ENCODE data around the gene RAB40B. TPM values are rescaled to one million over a fixed set of nuclear protein-coding genes. Genes with fewer than 3 reads are reported as not detected.

RAB40B gene
- total and polyA plus RNA-seq, 2 of the 4 experiments (the other 2 are of a cell fraction) = 14.9 to 20.0 TPM

DNA sequence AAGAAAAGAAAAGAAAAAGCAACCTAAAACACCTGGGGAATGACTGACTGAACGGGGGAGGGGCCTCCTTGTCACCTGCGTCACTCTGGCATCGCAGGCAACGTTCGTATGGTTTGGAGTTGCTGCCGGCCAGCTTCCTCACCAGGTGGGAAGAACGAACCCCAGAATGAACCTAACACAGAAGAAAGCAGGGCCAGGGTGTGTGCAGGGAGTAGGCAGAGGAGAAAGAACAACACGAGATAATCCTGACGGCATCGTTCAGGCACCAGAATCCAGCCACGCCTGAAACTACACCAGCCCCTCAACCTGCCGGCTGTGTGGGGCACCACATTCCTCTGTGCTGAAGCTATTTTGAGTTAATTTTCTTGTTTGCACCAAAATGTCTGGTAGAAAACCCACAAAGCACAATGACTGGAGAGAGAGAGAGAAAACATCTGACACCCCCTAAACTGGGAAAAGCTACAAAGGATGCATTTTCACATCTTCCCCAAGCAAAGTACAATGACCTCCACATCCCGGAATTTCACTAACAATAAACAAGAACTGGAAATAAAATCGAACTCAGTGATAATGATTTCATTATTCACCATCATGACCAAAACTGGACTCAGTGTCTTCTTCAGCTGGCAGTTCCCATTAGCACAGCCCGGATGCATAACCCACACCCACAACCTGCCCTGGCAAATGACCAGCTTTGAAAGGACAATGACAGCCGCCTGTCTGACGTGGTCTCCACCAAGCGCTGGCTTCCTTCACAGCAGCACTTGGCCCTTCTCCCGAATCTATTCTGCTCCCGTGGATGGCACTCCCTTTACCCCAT, 23.6 kb downstream of the RAB40B start:
- H3K14ac ChIP-seq (replicated peaks; ENCODE audit: low read depth, low read length) = no peak overlapping the region
- no peak overlapping the region for H3K27ac ChIP-seq (ENCODE audit: insufficient read depth, low read length)
- in situ Hi-C loops (cut with MboI; ENCODE audit: low sequenced_read_pairs) (no loop called here), dilution Hi-C loops (cut with HindIII; ENCODE audit: low sequenced_read_pairs, unreplicated experiment) (no loop called here), intact Hi-C loops (cut with micrococcal nuclease) (no loop called here)
- ATAC-seq (ENCODE audit: low read depth) = no peak
- no peak overlapping the region for H2AK9ac ChIP-seq (replicated peaks; ENCODE audit: low read depth, low read length, poor library complexity)
- H4K91ac ChIP-seq (ENCODE audit: insufficient read depth, low read depth, low read length) = no peak overlapping the region
- H3K27me3 ChIP-seq (ENCODE audit: control insufficient read depth, insufficient read depth, low read length) = no peaks in the 10 kb centered on the region
- no peak overlapping the region for H4K8ac ChIP-seq (ENCODE audit: low read depth in 2 of 2, low read length in 2 of 2)
- 64% methylated on average over 3 of the region's 20 CpGs; no CpG with 5 or more reads in 1 of the 2 experiments for WGBS, 2 experiments (ENCODE audit: extremely low coverage in 2 of 2, insufficient read length in 1 of 2)
- POLR2A ChIA-PET (ENCODE audit: unreplicated experiment) = no interaction called here
- H4K5ac ChIP-seq (ENCODE audit: low read depth, low read length) = no peak overlapping the region
- H2BK15ac ChIP-seq (ENCODE audit: low read depth, low read length) = no peak overlapping the region
- H2BK5ac ChIP-seq (ENCODE audit: low read depth, low read length, poor library complexity, severe bottlenecking) = no peak overlapping the region
- no TSS peak for BruUV-seq (replicated peaks)
- no peak overlapping the region for H3K9ac ChIP-seq (ENCODE audit: low read depth, low read length)
- H2AFZ ChIP-seq (replicated peaks; ENCODE audit: low read length, poor library complexity) = no peak overlapping the region
- peaks cover 2% of the 10 kb centered on the region; the same call in 1 of the 2 replicates for H3K9me1 ChIP-seq (ENCODE audit: insufficient read depth, low read length)
- H2BK120ac ChIP-seq (ENCODE audit: low read depth, low read length) = no peak overlapping the region
- DNase-seq = no peak
- H3K18ac ChIP-seq (ENCODE audit: low read depth, low read length) = no peak overlapping the region
- no peak overlapping the region for H3K23ac ChIP-seq (ENCODE audit: low read depth, low read length)
- H3K9me3 ChIP-seq (ENCODE audit: control insufficient read depth, insufficient read depth, low read length) = no peaks in the 10 kb centered on the region
- no peaks in the 10 kb centered on the region; the same call in 1 of the 2 replicates for H3K4me1 ChIP-seq (ENCODE audit: control insufficient read depth, insufficient read depth, low read length)
- no peak overlapping the region; the same call in 1 of the 2 replicates for H3K4me2 ChIP-seq (ENCODE audit: low read depth, low read length)
- CTCF ChIA-PET = no interaction called here
- H2BK20ac ChIP-seq (ENCODE audit: low read depth, low read length) = no peak overlapping the region
- H3K4me3 ChIP-seq (ENCODE audit: insufficient read depth, low read depth, low read length) = no peak overlapping the region
- no peaks in the 10 kb centered on the region; the same call in 1 of the 2 replicates for H3K36me3 ChIP-seq (ENCODE audit: control insufficient read depth, insufficient read depth, low read length)
- H3K56ac ChIP-seq (ENCODE audit: extremely low read depth, insufficient read depth, low read length) = no peak overlapping the region
- peaks cover 0 to 3% of the 10 kb centered on the region in 2 experiments; a peak in 1 of 4 replicates for H3K79me1 ChIP-seq (ENCODE audit: low read depth in 1 of 2, low read length in 2 of 2)
- no peak overlapping the region for H2AK5ac ChIP-seq (ENCODE audit: low read depth, low read length)
- H3K4ac ChIP-seq (ENCODE audit: low read depth, low read length) = no peak overlapping the region
- peaks cover 3% of the 10 kb centered on the region; the same call in 1 of the 2 replicates for H4K20me1 ChIP-seq (ENCODE audit: insufficient read depth, low read length)
- no peak for TF ChIP-seq MXI1 (IDR thresholded peaks at IDR 0.05; ENCODE audit: borderline replicate concordance, low read depth, low read length)
- no peak for TF ChIP-seq SMC3 (IDR thresholded peaks at IDR 0.05; ENCODE audit: low read depth, low read length)
- no peak for TF ChIP-seq RCOR1 (IDR thresholded peaks at IDR 0.05; ENCODE audit: insufficient replicate concordance, low read length)
- TF ChIP-seq CHD1 (IDR thresholded peaks at IDR 0.05; ENCODE audit: low read depth, low read length) = no peak
- no peak for TF ChIP-seq NFE2L2 (IDR thresholded peaks at IDR 0.05; ENCODE audit: low read depth, low read length)
- no peak for TF ChIP-seq BHLHE40 (IDR thresholded peaks at IDR 0.05; ENCODE audit: low read depth, low read length)
- TF ChIP-seq, protein P1, sequence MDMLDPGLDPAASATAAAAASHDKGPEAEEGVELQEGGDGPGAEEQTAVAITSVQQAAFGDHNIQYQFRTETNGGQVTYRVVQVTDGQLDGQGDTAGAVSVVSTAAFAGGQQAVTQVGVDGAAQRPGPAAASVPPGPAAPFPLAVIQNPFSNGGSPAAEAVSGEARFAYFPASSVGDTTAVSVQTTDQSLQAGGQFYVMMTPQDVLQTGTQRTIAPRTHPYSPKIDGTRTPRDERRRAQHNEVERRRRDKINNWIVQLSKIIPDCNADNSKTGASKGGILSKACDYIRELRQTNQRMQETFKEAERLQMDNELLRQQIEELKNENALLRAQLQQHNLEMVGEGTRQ (IDR thresholded peaks at IDR 0.05; ENCODE audit: low read depth, low read length) = no peak
- no peak for TF ChIP-seq RFX5 (IDR thresholded peaks at IDR 0.05; ENCODE audit: low read depth, low read length)
- TF ChIP-seq MAFK (IDR thresholded peaks at IDR 0.05; ENCODE audit: low read depth, low read length) = no peak
- no peak for TF ChIP-seq FOS (IDR thresholded peaks at IDR 0.05; ENCODE audit: low read depth, low read length)
- TF ChIP-seq, protein P2, sequence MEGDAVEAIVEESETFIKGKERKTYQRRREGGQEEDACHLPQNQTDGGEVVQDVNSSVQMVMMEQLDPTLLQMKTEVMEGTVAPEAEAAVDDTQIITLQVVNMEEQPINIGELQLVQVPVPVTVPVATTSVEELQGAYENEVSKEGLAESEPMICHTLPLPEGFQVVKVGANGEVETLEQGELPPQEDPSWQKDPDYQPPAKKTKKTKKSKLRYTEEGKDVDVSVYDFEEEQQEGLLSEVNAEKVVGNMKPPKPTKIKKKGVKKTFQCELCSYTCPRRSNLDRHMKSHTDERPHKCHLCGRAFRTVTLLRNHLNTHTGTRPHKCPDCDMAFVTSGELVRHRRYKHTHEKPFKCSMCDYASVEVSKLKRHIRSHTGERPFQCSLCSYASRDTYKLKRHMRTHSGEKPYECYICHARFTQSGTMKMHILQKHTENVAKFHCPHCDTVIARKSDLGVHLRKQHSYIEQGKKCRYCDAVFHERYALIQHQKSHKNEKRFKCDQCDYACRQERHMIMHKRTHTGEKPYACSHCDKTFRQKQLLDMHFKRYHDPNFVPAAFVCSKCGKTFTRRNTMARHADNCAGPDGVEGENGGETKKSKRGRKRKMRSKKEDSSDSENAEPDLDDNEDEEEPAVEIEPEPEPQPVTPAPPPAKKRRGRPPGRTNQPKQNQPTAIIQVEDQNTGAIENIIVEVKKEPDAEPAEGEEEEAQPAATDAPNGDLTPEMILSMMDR (conservative IDR thresholded peaks at IDR 0.05; ENCODE audit: low read depth, low read length) = no peak
- no peak for TF ChIP-seq RAD21 (IDR thresholded peaks at IDR 0.05; ENCODE audit: low read length)
- TF ChIP-seq, protein P3, sequence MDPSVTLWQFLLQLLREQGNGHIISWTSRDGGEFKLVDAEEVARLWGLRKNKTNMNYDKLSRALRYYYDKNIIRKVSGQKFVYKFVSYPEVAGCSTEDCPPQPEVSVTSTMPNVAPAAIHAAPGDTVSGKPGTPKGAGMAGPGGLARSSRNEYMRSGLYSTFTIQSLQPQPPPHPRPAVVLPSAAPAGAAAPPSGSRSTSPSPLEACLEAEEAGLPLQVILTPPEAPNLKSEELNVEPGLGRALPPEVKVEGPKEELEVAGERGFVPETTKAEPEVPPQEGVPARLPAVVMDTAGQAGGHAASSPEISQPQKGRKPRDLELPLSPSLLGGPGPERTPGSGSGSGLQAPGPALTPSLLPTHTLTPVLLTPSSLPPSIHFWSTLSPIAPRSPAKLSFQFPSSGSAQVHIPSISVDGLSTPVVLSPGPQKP (IDR thresholded peaks at IDR 0.05; ENCODE audit: borderline replicate concordance, low read depth, low read length) = no peak
- no peak for TF ChIP-seq MAZ (IDR thresholded peaks at IDR 0.05; ENCODE audit: borderline replicate concordance, low read depth, low read length)
